Large intestine (tissue), 3 donors: ENCODE results near the gene TXNRD3. TPM values are rescaled to one million over a fixed set of nuclear protein-coding genes. Genes with fewer than 3 reads are reported as not detected.

Source experiments
- DNase-seq, 2 donors: peaks; one replicate each; pipeline versions ENCODE4 v3.0.0 to v3.0.0-alpha.2; 2013
- H3K27ac ChIP-seq: one replicate; pipeline ENCODE4 v1.5.1; 2013; ENCODE audit warnings: low read length
- H3K27me3 ChIP-seq: 2 replicates; pipeline ENCODE4 v1.6.1; 2013; ENCODE audit warnings: low read length; ENCODE audit not compliant: control insufficient read depth, insufficient read depth
- H3K36me3 ChIP-seq: 2 replicates; pipeline ENCODE4 v1.6.1; 2013; ENCODE audit warnings: low read length; ENCODE audit not compliant: control insufficient read depth, insufficient read depth
- H3K4me1 ChIP-seq: one replicate; pipeline ENCODE4 v1.6.1; 2013; ENCODE audit warnings: low read length; ENCODE audit not compliant: control insufficient read depth, insufficient read depth
- H3K4me3 ChIP-seq: one replicate; pipeline ENCODE4 v1.5.1; 2013; ENCODE audit warnings: low read length
- H3K9me3 ChIP-seq: one replicate; pipeline ENCODE4 v1.6.1; 2013; ENCODE audit warnings: mild to moderate bottlenecking, low read depth, low read length, moderate library complexity; ENCODE audit not compliant: control insufficient read depth
- WGBS: methylation state at CpG from one replicate; pipeline ENCODE4 v1.1.5; 2013; ENCODE audit warnings: low lambda C conversion rate; ENCODE audit not compliant: insufficient coverage; 5-methylcytosine and 5-hydroxymethylcytosine counted together
- polyA plus RNA-seq: library from polyadenylated mRNA; unstranded; fragments of 120-200 nt; gene quantifications from one replicate; pipeline ENCODE4 v1.2.1, GENCODE V29; 2013

TXNRD3 gene
- polyA plus RNA-seq, 1 donor, result 7.3 TPM

GRCh38 chr3:126618021-126618420 lies 36.9 kb downstream of the TXNRD3 start:
- no peak overlapping the region for H3K27ac ChIP-seq
- H3K4me1 ChIP-seq, result no peaks in the 10 kb centered on the region
- H3K27me3 ChIP-seq, result no peaks in the 10 kb centered on the region
- DNase-seq, result no peak
- H3K9me3 ChIP-seq, result no peaks in the 10 kb centered on the region
- WGBS, result 100% methylated on average over 1 of the region's 1 CpG
- H3K4me3 ChIP-seq, result no peak overlapping the region
- H3K36me3 ChIP-seq, result peaks cover 3% of the 10 kb centered on the region

DNA sequence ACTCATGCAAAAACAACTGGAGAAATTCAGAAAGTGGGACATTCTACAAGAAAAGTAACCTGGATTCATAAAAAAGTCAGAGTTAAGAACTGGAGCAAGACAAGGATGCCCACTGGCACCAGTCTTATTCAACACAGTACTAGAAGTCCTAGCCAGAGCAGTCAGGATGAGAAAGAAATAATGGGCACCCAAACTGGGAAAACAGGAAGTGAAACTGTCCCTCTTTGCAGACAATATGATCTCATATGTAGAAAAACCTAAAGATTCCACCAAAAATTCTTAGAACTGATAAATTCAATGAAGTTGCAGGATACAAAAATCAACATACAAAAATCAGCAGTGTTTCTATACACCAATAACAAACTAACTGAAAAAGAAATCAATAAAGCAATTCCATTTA lies 37.4 kb downstream of the TXNRD3 start:
- Histone ChIP-seq H3K9me3 (no peaks in the 10 kb centered on the region), H3K27me3 (no peaks in the 10 kb centered on the region), H3K27ac (no peak overlapping the region), H3K36me3 (peaks cover 3% of the 10 kb centered on the region), H3K4me3 (no peak overlapping the region), H3K4me1 (no peaks in the 10 kb centered on the region)
- no peak for DNase-seq

DNA sequence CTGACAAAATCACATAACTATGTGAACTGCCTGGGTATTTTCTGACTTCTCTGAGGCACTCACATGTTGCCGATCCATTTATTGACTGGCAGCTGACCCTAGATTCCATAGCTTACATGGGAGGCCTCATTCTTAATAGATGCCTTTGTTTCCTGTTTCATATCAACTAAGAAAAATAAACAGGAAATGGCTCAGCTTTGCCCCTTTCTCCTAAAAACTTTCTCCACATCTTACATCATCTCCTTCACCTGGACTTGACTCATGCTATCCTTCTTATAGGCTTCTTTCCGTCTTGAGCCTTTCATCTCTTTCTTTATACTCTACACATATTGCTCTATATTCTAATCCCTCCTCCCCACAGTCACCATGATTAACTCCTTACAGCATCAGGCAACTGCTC lies 38.0 kb downstream of the TXNRD3 start:
- 60% methylated on average over 1 of the region's 2 CpGs for WGBS
- H3K4me3 ChIP-seq, result no peak overlapping the region
- H3K27ac ChIP-seq, result no peak overlapping the region
- no peaks in the 10 kb centered on the region for H3K9me3 ChIP-seq
- H3K4me1 ChIP-seq, result no peaks in the 10 kb centered on the region
- DNase-seq, result no peak
- H3K36me3 ChIP-seq, result peaks cover 3% of the 10 kb centered on the region
- H3K27me3 ChIP-seq, result no peaks in the 10 kb centered on the region

DNA sequence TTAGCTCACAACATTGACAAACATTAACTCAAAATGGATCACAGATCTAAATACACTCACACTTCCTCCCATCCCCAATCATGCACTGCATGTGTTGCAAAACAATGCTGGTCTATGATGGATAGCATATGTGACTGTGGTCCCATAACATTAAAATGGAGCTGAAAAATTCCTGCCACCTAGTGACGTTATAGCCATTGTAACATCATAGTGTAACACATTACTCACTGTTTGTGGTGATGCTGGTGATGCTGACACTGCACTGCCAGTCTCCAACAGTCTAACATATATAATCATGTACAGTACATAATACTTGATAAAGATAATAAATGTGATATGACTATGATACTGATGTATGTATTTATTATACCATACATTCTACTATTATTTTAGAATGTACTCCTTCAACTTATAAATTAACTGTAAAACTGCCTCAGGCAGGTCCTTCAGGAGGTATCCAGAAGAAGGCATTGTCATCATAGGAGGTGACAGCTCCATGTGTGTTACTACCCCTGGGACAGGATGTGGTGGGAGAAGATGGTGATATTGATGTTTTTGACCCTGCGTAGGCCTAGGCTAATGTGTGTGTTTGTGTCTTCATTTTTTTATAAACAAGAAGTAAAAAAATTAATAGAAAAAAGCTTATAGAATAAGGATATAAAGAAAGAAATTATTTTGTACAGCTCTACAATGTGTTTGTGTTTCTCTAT lies 41.3 kb downstream of the TXNRD3 start:
- H3K4me3 ChIP-seq, result no peak overlapping the region
- H3K4me1 ChIP-seq, result no peaks in the 10 kb centered on the region
- no peaks in the 10 kb centered on the region for H3K9me3 ChIP-seq
- WGBS, result 88% methylated on average over 1 of the region's 2 CpGs
- no peak for DNase-seq
- H3K27ac ChIP-seq, result no peak overlapping the region
- peaks cover 18% of the 10 kb centered on the region for H3K36me3 ChIP-seq
- no peaks in the 10 kb centered on the region for H3K27me3 ChIP-seq

DNA sequence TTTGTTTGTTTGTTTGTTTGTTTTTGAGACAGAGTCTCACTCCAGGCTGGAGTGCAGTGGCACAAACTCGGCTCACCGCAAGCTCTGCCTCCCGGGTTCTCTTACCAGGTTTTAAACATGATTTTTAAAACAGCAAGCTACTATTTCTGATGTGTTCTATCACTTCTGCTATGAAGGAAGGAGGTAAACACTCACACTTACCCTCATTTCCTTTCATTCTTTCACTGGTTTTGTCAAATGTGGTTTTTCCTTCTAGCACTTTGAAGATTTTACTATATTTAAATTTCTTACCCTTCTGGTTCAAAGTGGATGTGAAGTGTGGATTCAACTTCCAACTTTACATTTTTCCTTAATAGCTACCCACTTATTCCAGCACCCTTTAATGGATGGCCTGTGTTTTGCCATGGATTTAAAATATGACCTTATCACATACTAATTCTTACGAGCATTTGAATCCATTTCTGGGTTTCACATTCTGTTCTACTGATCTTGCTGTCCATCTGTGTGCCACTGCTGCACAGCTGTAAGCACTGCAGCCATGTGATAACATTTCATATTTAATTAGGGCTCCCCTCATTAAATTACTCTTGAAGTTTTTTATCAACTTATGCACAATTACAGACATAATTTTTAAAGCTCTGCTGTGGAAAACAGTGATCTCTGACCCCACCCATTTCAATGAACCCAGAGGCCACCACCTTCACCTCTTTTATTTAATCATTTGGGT lies 42.3 kb downstream of the TXNRD3 start:
- no peak overlapping the region for H3K27ac ChIP-seq
- H3K9me3 ChIP-seq, result no peaks in the 10 kb centered on the region
- no peak overlapping the region for H3K4me3 ChIP-seq
- H3K4me1 ChIP-seq, result no peaks in the 10 kb centered on the region
- peaks cover 20% of the 10 kb centered on the region for H3K36me3 ChIP-seq
- no peak for DNase-seq
- no peaks in the 10 kb centered on the region for H3K27me3 ChIP-seq
- no CpG with 5 or more reads among the region's 4 CpGs for WGBS

GRCh38 chr3:126609909-126610308 lies 45.0 kb downstream of the TXNRD3 start:
- Histone ChIP-seq H3K4me3 (no peak overlapping the region), H3K36me3 (peaks cover 28% of the 10 kb centered on the region)
- WGBS, result no CpG with 5 or more reads among the region's 2 CpGs

GRCh38 chr3:126607214-126607908 lies 47.6 kb downstream of the TXNRD3 start:
- Histone ChIP-seq H3K27ac (no peak overlapping the region), H3K4me1 (no peaks in the 10 kb centered on the region), H3K9me3 (no peaks in the 10 kb centered on the region), H3K27me3 (no peaks in the 10 kb centered on the region), H3K4me3 (no peak overlapping the region), H3K36me3 (peaks cover 35% of the 10 kb centered on the region)
- WGBS, result no CpG with 5 or more reads among the region's 11 CpGs
- no peak for DNase-seq

More at GRCh38 chr3:126609909-126610308, 45.0 kb downstream of the TXNRD3 start:
- no peaks in the 10 kb centered on the region for H3K9me3 ChIP-seq
- no peak for DNase-seq
- H3K27ac ChIP-seq, result no peak overlapping the region
- no peaks in the 10 kb centered on the region for H3K4me1 ChIP-seq
- H3K27me3 ChIP-seq, result no peaks in the 10 kb centered on the region

GRCh38 chr3:126606001-126606400 lies 48.9 kb downstream of the TXNRD3 start:
- no peak overlapping the region for H3K27ac ChIP-seq
- WGBS, result no CpG with 5 or more reads among the region's 3 CpGs
- H3K36me3 ChIP-seq, result peaks cover 35% of the 10 kb centered on the region
- no peaks in the 10 kb centered on the region for H3K4me1 ChIP-seq
- no peaks in the 10 kb centered on the region for H3K9me3 ChIP-seq
- DNase-seq, result no peak
- no peak overlapping the region for H3K4me3 ChIP-seq
- H3K27me3 ChIP-seq, result no peaks in the 10 kb centered on the region

GRCh38 chr3:126604691-126605090 lies 50.2 kb downstream of the TXNRD3 start:
- no CpG with 5 or more reads among the region's 6 CpGs for WGBS
- no peak for DNase-seq
- Histone ChIP-seq H3K27me3 (no peaks in the 10 kb centered on the region), H3K4me3 (no peak overlapping the region), H3K4me1 (no peaks in the 10 kb centered on the region), H3K27ac (no peak overlapping the region), H3K9me3 (no peaks in the 10 kb centered on the region), H3K36me3 (peaks cover 26% of the 10 kb centered on the region)

DNA sequence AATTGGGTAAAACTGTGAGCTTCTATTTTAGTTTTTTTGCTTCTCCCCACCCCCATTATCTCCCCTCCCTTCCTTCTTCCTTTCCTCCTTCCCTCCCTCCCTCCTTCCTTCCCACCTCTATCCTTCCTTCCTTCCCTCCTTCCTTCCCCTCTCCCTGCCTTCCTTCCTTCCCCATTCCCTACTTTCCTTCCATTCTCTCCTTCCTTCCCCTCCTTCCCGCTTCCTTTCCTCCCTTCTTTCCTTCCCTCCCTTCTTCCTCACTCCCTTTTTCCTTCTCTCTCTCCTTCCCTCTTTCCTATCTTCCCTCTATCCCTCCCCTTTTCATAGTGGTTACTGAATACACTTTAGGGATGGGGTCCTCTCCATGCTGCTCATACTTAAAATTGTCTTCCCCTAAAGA lies 55.8 kb downstream of the TXNRD3 start:
- Histone ChIP-seq H3K4me1 (no peaks in the 10 kb centered on the region), H3K9me3 (no peaks in the 10 kb centered on the region), H3K4me3 (no peak overlapping the region), H3K27ac (no peak overlapping the region), H3K36me3 (peaks cover 3% of the 10 kb centered on the region), H3K27me3 (no peaks in the 10 kb centered on the region)
- 50% methylated on average over 1 of the region's 1 CpG for WGBS
- DNase-seq, result no peak
